Nephron (organoid): ENCODE results near the gene SH3GL1.

Source experiments
- H3K27ac Mint-ChIP-seq, 3 experiments: 2 replicates each; pipeline ENCODE4 v1.8.0; 2020; ENCODE audit warnings: mixed read lengths in 3 of 3, mild to moderate bottlenecking in 2 of 3, moderate library complexity in 1 of 3
- H3K27me3 Mint-ChIP-seq: 2 replicates; pipeline ENCODE4 v1.8.0; 2021; ENCODE audit warnings: low read depth, mild to moderate bottlenecking, moderate library complexity, mixed read lengths
- H3K36me3 Mint-ChIP-seq: 2 replicates; pipeline ENCODE4 v1.8.0; 2020; ENCODE audit warnings: low read depth, mixed read lengths
- H3K4me1 Mint-ChIP-seq: 2 replicates; pipeline ENCODE4 v1.8.0; 2020; ENCODE audit warnings: mixed read lengths
- H3K4me3 Mint-ChIP-seq, 3 experiments: 2 replicates each; pipeline ENCODE4 v1.8.0; 2020; ENCODE audit warnings: mild to moderate bottlenecking in 3 of 3, mixed read lengths in 3 of 3, moderate library complexity in 2 of 3
- H3K9me3 Mint-ChIP-seq: 2 replicates; pipeline ENCODE4 v1.8.0; 2020; ENCODE audit warnings: mixed read lengths
- CTCF ChIP-seq, 3 experiments: fragments of 200-600 bp; sonication (generic); IDR thresholded peaks; one replicate each; pipeline ENCODE4 v1.5.0; 2021; ENCODE audit warnings: antibody characterized with exemption in 3 of 3; ENCODE audit not compliant: unreplicated experiment in 3 of 3

Gene SH3GL1

GRCh38 chr19:4360081-4360569, 40.2 kb downstream of the SH3GL1 start:
- peaks cover 13% of the 10 kb centered on the region for H3K36me3 Mint-ChIP-seq
- no peaks in the 10 kb centered on the region for H3K27me3 Mint-ChIP-seq
- no peak overlapping the region for H3K4me3 Mint-ChIP-seq
- peaks cover 8% of the 10 kb centered on the region for H3K4me1 Mint-ChIP-seq
- peak overlapping the region; percentile 44 to 81 (median 63) for H3K27ac Mint-ChIP-seq
- no peak for TF ChIP-seq CTCF (IDR thresholded peaks at IDR 0.05; ENCODE audit: unreplicated experiment in 3 of 3)
- H3K9me3 Mint-ChIP-seq: no peaks in the 10 kb centered on the region

GRCh38 chr19:4359627-4360000, 40.7 kb downstream of the SH3GL1 start:
- no peaks in the 10 kb centered on the region for H3K27me3 Mint-ChIP-seq
- H3K4me1 Mint-ChIP-seq: peaks cover 8% of the 10 kb centered on the region
- H3K36me3 Mint-ChIP-seq: peaks cover 13% of the 10 kb centered on the region
- TF ChIP-seq CTCF (IDR thresholded peaks at IDR 0.05; ENCODE audit: unreplicated experiment in 3 of 3): no peak
- no peak overlapping the region for H3K4me3 Mint-ChIP-seq
- no peaks in the 10 kb centered on the region for H3K9me3 Mint-ChIP-seq
- no peak overlapping the region for H3K27ac Mint-ChIP-seq

GRCh38 chr19:4358709-4359626, 41.4 kb downstream of the SH3GL1 start:
- Mint-ChIP-seq H3K9me3 (no peaks in the 10 kb centered on the region), H3K27me3 (no peaks in the 10 kb centered on the region)
- no peak for TF ChIP-seq CTCF (IDR thresholded peaks at IDR 0.05; ENCODE audit: unreplicated experiment in 3 of 3)

DNA sequence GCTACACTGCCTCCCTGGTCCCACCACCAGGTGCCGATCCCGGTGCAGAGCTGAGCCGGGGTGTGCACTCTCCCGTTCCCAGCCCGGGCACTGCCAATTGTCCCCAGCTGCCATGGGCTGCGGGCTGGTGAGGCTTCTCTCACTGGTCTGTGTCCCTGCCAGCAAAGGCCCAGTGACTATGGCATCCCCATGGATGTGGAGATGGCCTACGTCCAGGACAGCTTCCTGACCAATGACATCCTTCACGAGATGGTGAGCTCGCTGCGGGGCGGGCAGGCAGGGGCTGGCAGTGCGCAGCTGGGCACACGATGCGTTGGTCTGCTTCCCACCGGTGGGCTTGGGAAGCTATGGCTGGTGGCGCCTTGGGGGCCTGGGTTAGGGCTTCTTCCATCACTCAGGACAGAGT, 42.4 kb downstream of the SH3GL1 start:
- H3K27me3 Mint-ChIP-seq: no peaks in the 10 kb centered on the region
- H3K27ac Mint-ChIP-seq: no peak overlapping the region
- H3K9me3 Mint-ChIP-seq: no peaks in the 10 kb centered on the region
- H3K36me3 Mint-ChIP-seq: peaks cover 10% of the 10 kb centered on the region
- H3K4me3 Mint-ChIP-seq: no peak overlapping the region
- peaks cover 8% of the 10 kb centered on the region for H3K4me1 Mint-ChIP-seq
- no peak for TF ChIP-seq CTCF (IDR thresholded peaks at IDR 0.05; ENCODE audit: unreplicated experiment in 3 of 3)

More at GRCh38 chr19:4358709-4359626, 41.4 kb downstream of the SH3GL1 start:
- H3K4me1 Mint-ChIP-seq: peaks cover 8% of the 10 kb centered on the region
- H3K27ac Mint-ChIP-seq: no peak overlapping the region
- peaks cover 13% of the 10 kb centered on the region for H3K36me3 Mint-ChIP-seq
- no peak overlapping the region for H3K4me3 Mint-ChIP-seq

GRCh38 chr19:4357095-4357797, 43.1 kb downstream of the SH3GL1 start:
- no peak for TF ChIP-seq CTCF (IDR thresholded peaks at IDR 0.05; ENCODE audit: unreplicated experiment in 3 of 3)
- H3K4me1 Mint-ChIP-seq: peaks cover 8% of the 10 kb centered on the region
- H3K9me3 Mint-ChIP-seq: no peaks in the 10 kb centered on the region
- no peak overlapping the region for H3K4me3 Mint-ChIP-seq
- no peaks in the 10 kb centered on the region for H3K27me3 Mint-ChIP-seq
- H3K27ac Mint-ChIP-seq: no peak overlapping the region
- peaks cover 10% of the 10 kb centered on the region for H3K36me3 Mint-ChIP-seq
